HEK293 (cell line): ENCODE data around the gene TADA3.

Experiments used
- KLF10 ChIP-seq: fragments of 450-650 bp; IDR thresholded peaks from 2 replicates; pipeline ENCODE4 v1.5.1; 2018; ENCODE audit warnings: missing biosample characterization, mild to moderate bottlenecking, missing genetic modification characterization
- MYNN ChIP-seq: fragments of 450-650 bp; formaldehyde crosslinking; IDR thresholded peaks from 2 replicates; pipeline ENCODE4 v1.5.1; 2016; ENCODE audit warnings: missing biosample characterization, missing genetic modification characterization, borderline replicate concordance
- PRDM1 ChIP-seq: fragments of 450-650 bp; formaldehyde crosslinking; IDR thresholded peaks from 2 replicates; pipeline ENCODE4; 2016; ENCODE audit warnings: missing biosample characterization, missing genetic modification characterization
- YY1 ChIP-seq: fragments of 450-650 bp; formaldehyde crosslinking; IDR thresholded peaks from 2 replicates; pipeline ENCODE4 v1.5.1; 2018; ENCODE audit warnings: missing biosample characterization, missing genetic modification characterization
- ZIC2 ChIP-seq: fragments of 450-650 bp; formaldehyde crosslinking; IDR thresholded peaks from 2 replicates; pipeline ENCODE4 v1.5.1; 2016; ENCODE audit warnings: missing biosample characterization, missing genetic modification characterization
- ZNF670 ChIP-seq: fragments of 450-650 bp; formaldehyde crosslinking; IDR thresholded peaks from 2 replicates; pipeline ENCODE4 v1.5.1; 2016; ENCODE audit warnings: missing biosample characterization, missing genetic modification characterization, low read depth
- TF ChIP-seq, protein P1 (sequence below): fragments of 450-650 bp; formaldehyde crosslinking; IDR thresholded peaks from 2 replicates; pipeline ENCODE4 v1.5.1; 2016; ENCODE audit warnings: missing biosample characterization, missing genetic modification characterization
- TF ChIP-seq, protein P2 (sequence below): fragments of 450-650 bp; formaldehyde crosslinking; IDR thresholded peaks from 2 replicates; pipeline ENCODE4 v1.5.1; 2016; ENCODE audit warnings: missing biosample characterization, missing genetic modification characterization, low read depth
- TF ChIP-seq, protein P3 (sequence below): fragments of 450-650 bp; formaldehyde crosslinking; IDR thresholded peaks from 2 replicates; pipeline ENCODE4 v1.5.1; 2016; ENCODE audit warnings: missing biosample characterization, missing genetic modification characterization

GRCh38 chr3:9808345-9809037 lies 16.2 kb upstream of the TADA3 start:
- TF ChIP-seq, protein P1, sequence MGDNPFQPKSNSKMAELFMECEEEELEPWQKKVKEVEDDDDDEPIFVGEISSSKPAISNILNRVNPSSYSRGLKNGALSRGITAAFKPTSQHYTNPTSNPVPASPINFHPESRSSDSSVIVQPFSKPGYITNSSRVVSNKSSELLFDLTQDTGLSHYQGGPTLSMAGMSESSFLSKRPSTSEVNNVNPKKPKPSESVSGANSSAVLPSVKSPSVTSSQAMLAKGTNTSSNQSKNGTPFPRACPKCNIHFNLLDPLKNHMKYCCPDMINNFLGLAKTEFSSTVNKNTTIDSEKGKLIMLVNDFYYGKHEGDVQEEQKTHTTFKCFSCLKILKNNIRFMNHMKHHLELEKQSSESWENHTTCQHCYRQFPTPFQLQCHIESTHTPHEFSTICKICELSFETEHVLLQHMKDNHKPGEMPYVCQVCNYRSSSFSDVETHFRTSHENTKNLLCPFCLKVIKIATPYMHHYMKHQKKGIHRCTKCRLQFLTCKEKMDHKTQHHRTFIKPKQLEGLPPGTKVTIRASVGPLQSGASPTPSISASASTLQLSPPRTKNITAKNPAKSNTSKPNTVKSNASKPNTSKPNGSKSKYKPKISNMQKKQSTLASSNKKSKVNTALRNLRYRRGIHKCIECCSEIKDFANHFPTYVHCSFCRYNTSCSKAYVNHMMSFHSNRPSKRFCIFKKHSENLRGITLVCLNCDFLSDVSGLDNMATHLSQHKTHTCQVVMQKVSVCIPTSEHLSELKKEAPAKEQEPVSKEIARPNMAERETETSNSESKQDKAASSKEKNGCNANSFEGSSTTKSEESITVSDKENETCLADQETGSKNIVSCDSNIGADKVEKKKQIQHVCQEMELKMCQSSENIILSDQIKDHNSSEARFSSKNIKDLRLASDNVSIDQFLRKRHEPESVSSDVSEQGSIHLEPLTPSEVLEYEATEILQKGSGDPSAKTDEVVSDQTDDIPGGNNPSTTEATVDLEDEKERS, result no peak
- TF ChIP-seq MYNN (tag by site-specific recombination), result no peak
- TF ChIP-seq, protein P2, sequence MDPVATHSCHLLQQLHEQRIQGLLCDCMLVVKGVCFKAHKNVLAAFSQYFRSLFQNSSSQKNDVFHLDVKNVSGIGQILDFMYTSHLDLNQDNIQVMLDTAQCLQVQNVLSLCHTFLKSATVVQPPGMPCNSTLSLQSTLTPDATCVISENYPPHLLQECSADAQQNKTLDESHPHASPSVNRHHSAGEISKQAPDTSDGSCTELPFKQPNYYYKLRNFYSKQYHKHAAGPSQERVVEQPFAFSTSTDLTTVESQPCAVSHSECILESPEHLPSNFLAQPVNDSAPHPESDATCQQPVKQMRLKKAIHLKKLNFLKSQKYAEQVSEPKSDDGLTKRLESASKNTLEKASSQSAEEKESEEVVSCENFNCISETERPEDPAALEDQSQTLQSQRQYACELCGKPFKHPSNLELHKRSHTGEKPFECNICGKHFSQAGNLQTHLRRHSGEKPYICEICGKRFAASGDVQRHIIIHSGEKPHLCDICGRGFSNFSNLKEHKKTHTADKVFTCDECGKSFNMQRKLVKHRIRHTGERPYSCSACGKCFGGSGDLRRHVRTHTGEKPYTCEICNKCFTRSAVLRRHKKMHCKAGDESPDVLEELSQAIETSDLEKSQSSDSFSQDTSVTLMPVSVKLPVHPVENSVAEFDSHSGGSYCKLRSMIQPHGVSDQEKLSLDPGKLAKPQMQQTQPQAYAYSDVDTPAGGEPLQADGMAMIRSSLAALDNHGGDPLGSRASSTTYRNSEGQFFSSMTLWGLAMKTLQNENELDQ (tag by site-specific recombination), result no peak
- no peak for TF ChIP-seq KLF10 (tag by site-specific recombination)
- TF ChIP-seq, protein P3, sequence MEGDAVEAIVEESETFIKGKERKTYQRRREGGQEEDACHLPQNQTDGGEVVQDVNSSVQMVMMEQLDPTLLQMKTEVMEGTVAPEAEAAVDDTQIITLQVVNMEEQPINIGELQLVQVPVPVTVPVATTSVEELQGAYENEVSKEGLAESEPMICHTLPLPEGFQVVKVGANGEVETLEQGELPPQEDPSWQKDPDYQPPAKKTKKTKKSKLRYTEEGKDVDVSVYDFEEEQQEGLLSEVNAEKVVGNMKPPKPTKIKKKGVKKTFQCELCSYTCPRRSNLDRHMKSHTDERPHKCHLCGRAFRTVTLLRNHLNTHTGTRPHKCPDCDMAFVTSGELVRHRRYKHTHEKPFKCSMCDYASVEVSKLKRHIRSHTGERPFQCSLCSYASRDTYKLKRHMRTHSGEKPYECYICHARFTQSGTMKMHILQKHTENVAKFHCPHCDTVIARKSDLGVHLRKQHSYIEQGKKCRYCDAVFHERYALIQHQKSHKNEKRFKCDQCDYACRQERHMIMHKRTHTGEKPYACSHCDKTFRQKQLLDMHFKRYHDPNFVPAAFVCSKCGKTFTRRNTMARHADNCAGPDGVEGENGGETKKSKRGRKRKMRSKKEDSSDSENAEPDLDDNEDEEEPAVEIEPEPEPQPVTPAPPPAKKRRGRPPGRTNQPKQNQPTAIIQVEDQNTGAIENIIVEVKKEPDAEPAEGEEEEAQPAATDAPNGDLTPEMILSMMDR (tag by site-specific recombination), result no peak
- TF ChIP-seq ZNF670, result no peak
- 0 out of 2 replicates have a peak, but pooled peaks have one; percentile 26 for TF ChIP-seq PRDM1 (tag by site-specific recombination)
- TF ChIP-seq YY1, result no peak
- no peak for TF ChIP-seq ZIC2 (tag by site-specific recombination)
